Stimulated activated CD4-positive, alpha-beta T cell treated with anti-CD3 and anti-CD28 coated beads, Interleukin-15, amount 100 ng/mL, for 1 hour (primary cell): Measurements from ENCODE around the gene RAPH1.

Source experiments
- DNase-seq, 2 donors: peaks; one replicate each; pipeline ENCODE4 v3.0.0-alpha.2; 2020; ENCODE audit warnings: low read depth in 1 of 2, low spot score in 1 of 2

Gene RAPH1

DNA sequence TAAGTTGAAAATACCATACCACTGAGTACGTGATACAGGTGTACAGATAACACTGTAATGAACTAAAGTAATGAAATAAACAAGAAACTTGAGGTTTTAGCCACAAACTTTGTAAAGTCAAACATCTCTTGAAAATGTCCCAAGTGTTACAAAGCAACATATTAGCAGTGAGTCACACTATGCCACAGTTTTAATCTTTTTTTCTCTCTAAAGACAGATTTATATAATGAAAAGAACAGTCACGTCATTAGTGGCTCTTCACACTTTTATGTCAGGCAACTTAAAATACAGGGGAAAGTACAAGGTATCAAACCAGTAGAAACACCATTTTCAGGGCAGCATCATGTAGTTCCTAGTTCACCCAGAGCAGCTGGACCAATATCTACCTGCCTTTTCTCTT is 42.1 kb downstream of the RAPH1 start:
- no peak for DNase-seq

DNA sequence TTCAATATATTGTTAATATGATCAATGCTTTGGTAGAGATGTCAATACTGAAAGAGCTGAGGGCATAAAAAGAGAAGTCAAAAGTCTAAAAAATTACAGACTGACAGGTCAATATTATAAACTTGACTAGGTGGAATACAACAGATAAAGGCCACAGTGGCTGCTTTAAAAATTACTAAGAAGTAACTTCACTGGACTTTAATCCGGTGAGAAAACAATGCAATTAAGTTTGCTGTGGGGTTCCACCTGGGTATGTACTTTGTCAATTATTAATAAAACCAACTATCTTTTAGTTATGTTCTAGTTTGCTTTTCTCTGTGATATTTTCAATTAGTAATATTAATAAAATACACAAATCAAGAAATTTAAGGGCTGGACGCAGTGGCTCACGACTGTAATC is 44.7 kb downstream of the RAPH1 start:
- no peak for DNase-seq

DNA sequence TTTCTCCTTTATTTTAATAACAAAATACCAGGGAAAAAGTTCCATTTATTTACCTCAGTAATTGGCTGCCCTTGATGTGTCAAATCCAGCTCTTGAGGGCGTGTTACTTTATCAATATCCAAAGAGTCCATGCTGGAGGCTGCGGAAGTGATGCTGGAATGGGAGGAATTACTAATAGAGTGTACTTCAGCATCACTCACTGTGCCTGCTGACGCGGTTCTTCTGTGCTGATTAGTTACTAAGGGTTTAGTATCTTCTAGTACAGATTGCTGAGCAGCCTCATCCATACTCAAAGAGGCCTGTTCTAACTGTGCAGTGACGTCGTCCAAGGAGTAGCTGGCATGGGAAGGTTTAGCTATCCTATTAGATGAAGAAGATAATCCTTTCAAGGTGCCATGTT is 45.6 kb downstream of the RAPH1 start:
- DNase-seq, result no peak

DNA sequence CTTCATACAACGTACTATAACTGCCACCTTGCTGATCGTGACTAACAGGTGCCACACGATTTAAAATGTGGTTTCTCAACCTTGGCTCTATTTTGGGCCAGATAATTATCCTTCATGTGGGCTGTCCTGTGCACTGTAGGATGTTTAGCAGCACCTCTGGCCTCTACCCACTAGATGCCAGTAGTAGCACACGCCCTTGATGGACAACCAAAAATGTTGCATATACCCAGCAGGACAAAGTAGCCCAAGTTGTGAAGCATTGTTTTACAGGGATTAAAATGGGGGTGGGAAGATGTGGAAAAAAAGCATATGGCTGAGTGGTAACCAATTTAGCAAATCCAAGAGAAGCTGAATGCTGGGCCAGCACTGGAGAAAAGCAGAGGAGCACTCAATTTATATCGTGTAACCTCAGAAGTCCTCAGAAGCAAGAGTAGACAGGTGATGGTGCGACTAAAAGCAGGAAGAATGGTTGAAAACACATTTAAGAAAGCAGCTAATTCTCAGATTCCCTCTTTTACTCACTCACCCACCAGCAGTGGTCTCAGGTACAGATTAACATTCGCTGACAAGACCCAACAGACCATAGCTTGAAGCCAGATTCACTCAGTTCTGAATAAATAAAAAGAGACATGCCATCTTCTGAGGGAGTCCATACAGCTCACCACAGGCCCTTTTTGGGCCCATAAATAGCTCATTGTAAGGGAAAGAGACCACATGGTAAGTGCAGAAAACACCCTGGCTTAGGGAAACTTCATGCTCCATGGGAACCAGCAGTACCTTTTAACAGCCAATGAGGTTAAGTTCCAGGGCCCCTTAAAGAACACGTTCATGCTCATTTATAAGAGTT is 50.6 kb downstream of the RAPH1 start:
- peak; percentile 16 to 17 for DNase-seq

DNA sequence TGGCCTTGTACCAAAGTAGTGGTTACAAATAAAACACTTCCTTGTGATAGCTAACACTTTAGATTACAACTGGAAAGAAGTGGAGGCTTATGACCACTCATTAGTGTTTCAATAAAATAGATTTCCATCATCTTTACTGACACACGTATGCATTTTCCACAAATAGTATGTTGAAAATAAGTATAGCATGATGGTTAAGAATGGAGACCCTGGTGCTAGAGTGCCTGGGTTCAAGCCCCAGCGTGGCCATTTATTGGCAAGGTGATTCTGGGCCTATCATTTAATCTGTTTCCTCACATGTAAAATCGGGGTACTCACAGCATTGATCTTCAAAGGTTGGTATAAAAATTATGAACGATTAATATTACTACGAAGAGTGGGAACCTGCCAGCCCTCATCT is 54.5 kb downstream of the RAPH1 start:
- no peak for DNase-seq

DNA sequence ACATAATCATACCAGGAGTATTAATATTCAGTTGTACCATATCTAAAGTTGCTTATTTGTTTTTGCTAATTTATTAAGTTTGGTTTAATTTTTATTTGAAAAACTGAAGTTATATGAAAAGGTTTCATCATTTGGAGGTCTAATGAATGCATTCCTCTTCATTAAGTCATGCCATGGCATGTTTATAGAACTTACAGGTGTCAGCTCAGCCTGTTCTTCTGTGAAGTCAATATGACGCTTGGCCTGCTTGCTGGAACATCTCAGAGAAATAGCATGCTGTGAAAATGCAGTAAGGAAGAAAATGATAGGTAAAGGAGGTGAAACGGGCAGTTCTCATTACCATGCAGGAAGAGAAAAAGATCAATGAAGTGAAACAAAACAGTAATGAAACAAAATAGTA is 58.2 kb downstream of the RAPH1 start:
- no peak for DNase-seq

DNA sequence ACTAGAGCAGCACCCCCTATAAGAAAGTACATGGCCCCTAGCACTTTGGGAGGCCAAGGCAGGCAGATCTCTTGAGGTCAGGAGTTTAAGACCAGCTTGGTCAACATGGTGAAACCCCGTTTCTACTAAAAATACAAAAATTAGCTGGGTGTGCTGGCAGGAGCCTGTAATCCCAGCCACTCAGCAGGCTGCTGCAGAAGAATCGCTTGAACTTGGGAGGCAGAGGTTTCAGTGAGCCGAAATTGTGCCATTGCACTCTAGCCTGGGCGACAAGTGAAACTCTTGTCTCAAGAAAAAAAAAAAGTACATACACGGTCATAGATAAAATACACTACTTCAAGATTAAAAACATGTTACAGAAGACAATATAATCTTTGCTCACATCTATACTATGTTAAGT is 63.8 kb downstream of the RAPH1 start:
- no peak for DNase-seq

DNA sequence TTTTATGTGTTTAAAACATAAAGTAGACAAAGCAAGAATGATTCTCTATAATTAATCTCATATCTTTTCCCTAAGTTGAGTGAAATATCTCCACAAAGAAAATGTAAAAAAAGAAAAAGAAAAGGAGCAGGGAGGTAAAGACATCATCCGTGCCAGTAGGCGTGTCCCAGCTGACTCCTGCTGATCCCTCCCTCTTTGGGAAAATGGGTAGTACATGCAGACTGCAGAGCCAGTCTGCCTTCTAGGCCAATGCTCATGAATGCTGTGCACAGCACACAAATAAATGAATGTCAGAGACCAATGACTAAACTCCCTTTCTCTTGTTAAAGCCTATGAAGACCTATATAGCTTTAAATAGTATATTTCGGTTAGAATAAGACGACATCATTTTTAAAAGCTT is 64.7 kb downstream of the RAPH1 start:
- DNase-seq, result no peak

DNA sequence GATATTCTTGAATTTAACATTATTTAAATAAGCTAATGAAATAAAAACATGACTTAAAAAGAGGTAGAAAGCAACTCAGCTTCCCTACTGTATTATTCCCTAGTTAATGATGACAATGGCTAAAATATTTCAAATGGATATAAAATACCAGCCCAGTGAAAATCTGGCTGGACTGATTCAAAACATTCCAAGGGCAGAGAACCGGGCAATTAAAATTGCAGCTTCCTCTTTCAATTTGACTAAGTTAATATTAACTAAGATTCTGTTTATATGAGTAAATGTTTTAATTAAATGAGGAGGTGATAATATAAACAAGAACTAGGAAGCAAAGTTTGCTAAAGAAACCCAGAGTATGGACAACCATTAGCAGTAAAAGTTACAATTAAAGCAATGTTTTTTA is 65.6 kb downstream of the RAPH1 start:
- no peak for DNase-seq

DNA sequence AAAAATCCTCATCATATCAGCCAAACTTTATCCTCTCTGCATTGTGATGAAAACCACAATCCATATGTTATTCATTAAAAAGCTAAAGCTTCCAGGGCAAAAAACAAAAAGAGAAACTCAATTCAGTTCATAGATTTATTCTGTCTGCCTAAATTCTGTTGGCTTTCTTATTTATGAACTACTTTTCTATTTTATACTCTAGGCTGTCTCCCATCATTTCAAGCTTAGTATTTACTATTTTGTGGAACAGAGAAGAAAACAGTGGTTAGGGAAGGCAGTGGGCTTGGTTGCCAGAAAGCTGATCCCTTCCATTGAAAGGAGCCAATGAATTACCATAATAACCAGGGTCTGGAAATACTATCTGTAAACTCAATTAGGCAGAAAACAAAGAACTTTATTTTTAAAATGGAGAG is 71.8 kb downstream of the RAPH1 start:
- DNase-seq, result no peak

DNA sequence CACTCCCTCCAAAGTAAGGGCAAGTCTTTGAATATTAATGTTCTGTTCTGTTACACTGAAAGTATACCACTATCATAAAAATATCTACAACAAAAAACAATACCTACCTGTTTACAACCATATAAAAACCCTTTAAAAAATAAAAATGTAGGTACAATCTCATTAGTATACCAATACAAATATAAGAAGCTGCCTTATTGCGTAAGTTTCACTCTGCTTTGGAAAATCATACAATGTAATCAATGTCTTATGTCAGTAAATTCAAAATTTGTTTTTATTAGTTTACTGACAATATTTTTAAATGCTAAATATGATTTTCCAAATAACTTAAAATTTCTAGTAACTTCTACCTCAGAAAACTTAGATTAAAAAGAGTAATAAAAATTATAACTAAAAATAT is 72.8 kb downstream of the RAPH1 start:
- DNase-seq, result no peak

DNA sequence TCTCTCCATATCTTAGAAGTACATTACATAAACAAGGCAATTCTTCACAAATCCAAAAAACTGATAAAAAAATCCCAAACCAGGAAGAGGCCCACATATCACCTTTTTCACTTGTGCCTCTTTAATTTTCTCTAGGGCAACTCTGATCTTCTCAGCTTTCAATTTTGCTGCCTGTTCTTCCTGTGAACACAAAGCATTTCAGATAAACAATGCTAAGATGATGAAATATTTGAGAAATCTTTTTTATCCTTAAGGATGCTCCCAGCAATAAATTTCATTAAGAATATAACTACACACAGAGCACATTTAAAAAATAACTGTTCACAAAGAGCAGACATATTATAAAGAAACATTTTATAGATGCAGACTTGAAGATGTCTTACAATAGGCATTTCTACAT is 73.4 kb downstream of the RAPH1 start:
- DNase-seq, result no peak

DNA sequence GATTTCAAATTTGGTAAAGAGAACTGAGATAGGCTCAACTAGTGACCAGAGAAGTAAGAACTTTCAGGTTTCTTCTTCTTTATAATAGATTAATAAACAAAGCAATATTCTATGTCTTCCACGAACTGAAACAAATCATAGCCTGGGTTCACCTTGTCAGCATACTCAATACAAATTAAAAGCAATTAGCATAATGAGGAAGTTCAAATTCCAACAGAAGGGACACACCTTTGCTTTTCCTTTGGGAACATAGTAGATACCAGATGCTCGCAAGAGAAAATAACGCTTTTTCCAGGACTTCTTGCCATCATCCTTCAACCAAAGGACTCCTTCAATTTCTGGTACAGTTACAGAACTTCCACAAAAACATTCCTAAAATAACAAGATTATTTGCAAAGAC is 79.9 kb downstream of the RAPH1 start:
- DNase-seq, result no peak

DNA sequence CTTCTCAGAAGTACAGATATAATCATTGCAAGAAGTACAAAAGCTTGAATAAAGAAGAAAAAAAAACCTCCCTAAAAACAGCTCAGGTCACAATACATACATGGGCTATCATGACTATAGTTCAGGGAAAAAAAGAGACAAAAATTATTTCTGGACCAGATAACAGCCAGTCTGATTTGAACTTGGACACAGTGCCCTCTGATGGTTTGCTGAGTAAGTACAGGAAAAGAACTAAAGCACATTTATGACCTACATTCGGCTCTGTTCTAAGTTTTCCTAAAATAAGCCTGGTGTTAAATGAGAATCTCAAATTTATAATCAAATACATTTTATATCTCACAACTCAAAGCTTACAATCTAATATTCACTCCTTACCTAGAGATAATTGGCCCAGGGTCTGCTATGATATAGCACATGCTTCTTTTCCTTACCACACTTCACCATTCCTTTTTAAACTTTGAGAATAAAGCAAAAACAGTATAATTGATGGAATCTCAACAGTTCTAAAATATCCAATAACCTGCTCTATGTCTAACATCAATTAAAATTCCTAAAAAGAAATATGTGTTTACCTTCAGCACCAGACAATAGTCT is 81.1 kb downstream of the RAPH1 start:
- DNase-seq, result no peak

DNA sequence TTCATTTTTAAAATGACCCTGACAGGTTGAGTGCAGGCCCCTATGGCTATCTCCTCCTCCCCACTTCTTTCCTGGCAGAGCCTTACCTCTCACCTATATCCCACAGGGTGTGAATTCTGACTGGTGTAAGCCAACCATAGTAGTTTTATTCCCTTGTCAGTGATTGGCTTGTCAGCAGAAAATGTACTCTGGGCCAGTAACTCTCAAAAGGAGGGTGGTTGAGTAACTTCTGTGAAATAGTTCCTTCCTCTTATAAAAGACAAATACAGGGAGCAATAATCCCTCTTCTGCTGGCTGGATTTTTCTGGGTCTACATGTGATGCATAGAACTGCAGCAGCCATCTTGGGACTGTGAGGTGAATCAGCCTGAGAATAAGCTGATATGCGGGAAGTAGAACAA is 83.4 kb downstream of the RAPH1 start:
- DNase-seq, result no peak

DNA sequence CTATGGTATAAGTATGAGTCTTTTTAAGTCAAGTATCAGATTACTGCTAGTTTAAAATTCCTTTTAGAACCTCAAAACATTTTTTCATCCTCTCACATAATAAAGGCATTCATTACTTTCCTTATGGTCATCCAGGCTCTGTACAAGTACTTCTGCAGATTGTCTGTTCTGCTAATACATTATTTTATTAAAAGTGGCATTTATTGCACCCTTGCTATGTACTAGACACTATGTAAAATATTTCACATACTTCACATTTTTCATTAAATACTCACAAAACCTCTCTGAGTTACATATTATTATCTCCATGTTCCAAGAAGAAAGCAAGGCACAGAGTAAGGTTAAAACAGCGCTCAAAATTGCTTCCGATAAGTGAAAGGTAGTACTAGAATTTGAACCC is 84.1 kb downstream of the RAPH1 start:
- DNase-seq, result no peak

DNA sequence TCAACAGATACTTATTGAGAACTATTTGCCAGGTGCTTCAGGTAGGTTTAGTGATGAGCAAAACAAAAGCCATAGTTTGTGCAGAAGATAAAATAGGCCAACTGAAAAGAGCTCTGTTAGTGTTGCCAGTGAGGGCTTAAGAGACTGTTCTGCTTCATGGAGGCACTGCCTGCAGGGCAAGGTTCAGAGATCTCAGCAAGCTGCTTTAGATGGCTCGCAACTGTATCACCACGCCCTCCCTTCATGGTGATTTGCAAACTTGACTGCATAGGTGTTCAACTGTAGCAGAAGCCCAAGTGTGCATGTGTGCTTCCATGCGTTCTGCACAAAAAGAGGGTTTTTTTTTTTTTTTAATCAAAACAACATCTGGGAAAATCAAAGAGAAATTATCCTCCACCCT is 84.5 kb downstream of the RAPH1 start:
- no peak for DNase-seq

DNA sequence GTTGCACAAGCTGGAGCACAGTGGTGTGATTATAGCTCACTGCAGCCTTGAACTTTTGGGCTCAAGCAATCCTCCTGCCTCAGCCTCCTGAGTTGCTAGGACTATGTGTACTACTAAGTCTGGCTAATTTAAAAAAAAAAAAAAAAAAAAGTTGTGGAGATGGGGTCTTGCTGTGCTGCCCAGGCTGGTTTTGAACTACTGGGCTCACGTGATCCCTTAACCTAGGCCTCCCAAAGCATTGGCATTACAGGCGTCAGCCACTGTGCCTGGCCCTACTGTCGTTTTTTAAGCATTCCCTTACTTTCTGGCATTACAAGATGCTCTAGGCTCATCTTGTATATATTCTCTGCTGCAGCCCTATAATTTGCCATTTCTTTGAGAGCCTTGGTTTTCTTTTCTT is 88.3 kb downstream of the RAPH1 start:
- DNase-seq, result no peak

DNA sequence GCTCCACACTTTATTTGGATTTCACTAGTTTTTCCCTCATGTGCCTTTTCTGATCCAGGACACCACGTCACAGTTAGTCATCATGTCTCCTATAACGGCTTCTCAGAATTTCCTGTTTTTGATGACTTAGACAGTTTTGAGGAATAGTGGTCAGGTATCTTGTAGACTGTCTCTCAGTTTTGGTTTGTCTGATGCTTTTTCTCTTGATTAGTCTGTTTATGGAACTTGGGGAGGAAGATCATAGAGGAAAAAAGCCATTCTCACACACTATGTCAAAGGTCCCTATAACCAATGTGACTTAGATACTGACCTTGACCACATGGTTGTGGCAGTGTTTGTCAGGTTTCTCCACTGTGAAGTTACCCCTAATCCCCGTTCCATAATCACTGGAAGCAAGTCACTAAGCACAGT is 89.0 kb downstream of the RAPH1 start:
- DNase-seq, result no peak

DNA sequence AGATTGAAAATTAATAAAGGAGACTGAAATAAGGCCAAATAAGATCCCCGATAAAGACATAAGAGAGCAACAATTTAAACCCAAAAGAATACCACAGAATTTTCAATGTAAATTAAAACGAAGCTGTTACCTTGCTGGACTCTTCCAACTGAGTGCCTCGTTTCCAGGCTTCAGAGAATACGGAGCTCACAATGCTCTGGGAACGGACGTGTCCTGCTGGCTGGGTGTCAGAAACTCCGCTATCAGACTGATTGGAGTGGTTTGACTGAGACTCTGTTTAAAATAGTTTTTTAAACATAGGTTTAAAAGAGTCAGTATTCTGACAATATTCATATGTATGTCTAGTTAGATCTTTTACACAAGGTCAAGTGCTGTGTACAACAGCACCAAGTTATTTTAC is 90.4 kb downstream of the RAPH1 start:
- DNase-seq, result no peak

DNA sequence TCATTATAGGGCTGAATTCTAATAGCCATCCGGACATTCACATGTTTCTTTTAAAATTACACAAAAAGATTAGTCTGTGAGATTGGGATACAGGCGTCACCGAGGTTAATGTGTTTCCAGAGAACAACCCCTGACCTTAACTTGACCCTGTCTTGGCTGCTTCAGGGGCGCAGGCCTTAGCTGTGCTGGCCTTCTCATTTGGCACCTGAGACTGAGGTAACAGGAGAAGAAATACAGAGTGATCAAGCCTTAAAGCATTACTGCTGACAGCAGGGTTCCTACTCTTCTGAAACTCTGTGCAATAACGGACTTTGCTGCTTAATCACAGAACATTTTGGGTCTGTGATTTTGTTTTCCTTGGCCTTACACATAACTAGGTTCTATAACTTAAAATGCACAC is 92.6 kb downstream of the RAPH1 start:
- no peak for DNase-seq

DNA sequence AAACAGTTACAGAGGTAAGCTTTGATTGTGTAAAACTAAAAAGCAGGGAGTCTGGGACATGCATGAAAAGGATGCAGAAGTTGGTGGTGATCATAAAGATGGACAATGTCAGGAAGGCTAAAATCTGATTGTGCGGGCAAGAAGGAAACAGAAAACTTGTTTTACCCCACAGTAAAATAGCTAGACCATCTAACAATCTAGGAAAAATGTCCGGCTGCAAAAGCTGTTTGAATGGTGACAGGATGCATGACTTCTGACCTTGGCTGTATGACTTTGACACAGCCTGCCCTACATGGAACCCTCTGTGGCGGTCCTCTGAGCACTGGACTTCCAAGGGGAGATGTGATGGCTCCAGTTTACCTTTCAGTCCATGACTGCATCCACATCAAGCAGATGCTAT is 93.6 kb downstream of the RAPH1 start:
- no peak for DNase-seq

DNA sequence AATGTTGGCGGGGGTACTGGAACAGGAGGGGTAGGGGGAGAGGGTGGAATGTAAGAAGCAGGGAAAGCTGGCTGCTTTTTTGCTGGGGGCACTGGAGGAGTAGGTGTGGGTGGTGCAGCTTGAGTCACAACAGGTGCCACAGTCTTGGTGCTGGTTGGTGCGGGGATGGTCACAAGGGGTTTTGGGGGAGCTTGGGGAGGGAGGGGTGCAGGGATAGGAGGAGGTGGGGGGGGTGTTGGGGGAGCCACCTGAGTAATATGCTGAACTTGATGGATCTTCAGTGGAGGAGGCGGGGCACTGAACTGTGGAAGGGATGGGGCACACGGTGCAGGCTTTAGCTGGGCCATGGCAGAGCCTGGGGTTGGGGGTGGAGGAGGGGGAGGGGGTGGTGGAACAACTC is 94.4 kb downstream of the RAPH1 start:
- no peak for DNase-seq
